Retinal pigment epithelial cell (primary cell): Measurements from ENCODE around the gene PTPRD.

Source experiments
- DNase-seq: peaks from one replicate; pipeline ENCODE4 v3.0.0-alpha.2; 2010; ENCODE audit warnings: low read depth
- H3K4me3 ChIP-seq: 2 replicates; pipeline ENCODE4 v1.5.1; 2011; ENCODE audit warnings: mild to moderate bottlenecking, low read length, control low read depth, moderate library complexity
- TF ChIP-seq, protein P1 (sequence below): conservative IDR thresholded peaks from 2 replicates; pipeline ENCODE4 v1.5.1; 2011; ENCODE audit warnings: low read depth, low read length, control low read depth, inconsistent platforms

Gene PTPRD

DNA sequence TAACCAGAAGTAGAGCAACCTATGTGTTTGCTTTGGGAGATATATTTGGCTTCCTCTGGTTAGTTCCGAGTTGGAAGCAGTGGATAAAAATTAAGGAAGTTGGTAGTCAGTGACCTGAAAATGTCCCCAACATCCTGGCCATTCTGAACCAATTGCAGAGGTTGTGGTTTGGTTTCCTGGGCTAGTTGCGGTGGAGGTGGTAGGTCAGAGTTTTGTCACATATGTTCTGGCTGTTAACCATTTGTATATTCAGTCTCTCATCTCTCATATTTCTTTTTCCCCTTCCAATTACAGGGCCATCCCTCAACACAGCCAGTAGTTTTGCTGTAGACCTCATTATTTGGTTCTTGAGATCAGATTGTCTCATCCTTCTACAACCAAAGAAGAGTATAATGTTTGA is 1026.9 kb downstream of the PTPRD start:
- H3K4me3 ChIP-seq, result no peak overlapping the region
- TF ChIP-seq, protein P1, sequence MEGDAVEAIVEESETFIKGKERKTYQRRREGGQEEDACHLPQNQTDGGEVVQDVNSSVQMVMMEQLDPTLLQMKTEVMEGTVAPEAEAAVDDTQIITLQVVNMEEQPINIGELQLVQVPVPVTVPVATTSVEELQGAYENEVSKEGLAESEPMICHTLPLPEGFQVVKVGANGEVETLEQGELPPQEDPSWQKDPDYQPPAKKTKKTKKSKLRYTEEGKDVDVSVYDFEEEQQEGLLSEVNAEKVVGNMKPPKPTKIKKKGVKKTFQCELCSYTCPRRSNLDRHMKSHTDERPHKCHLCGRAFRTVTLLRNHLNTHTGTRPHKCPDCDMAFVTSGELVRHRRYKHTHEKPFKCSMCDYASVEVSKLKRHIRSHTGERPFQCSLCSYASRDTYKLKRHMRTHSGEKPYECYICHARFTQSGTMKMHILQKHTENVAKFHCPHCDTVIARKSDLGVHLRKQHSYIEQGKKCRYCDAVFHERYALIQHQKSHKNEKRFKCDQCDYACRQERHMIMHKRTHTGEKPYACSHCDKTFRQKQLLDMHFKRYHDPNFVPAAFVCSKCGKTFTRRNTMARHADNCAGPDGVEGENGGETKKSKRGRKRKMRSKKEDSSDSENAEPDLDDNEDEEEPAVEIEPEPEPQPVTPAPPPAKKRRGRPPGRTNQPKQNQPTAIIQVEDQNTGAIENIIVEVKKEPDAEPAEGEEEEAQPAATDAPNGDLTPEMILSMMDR, result no peak
- no peak for DNase-seq

DNA sequence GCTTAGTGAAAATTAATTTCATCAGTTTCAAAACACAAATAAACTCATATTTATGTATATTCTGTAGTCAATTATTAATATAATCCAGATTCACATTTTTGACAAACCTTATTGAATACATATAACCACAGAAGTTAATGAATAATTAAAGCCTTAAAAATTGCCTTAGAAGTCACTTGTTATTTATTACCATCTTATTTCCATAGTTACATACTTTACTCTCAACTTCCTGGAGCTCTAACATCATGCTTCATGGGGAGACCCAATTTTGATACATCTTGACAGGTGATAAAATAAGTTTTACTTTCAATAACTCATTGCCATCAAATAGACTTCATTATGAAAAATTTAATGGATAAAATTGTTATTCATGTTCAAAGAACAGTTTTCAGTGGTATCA is 1038.7 kb downstream of the PTPRD start:
- TF ChIP-seq, protein P1, result no peak
- no peak for DNase-seq
- no peak overlapping the region for H3K4me3 ChIP-seq

DNA sequence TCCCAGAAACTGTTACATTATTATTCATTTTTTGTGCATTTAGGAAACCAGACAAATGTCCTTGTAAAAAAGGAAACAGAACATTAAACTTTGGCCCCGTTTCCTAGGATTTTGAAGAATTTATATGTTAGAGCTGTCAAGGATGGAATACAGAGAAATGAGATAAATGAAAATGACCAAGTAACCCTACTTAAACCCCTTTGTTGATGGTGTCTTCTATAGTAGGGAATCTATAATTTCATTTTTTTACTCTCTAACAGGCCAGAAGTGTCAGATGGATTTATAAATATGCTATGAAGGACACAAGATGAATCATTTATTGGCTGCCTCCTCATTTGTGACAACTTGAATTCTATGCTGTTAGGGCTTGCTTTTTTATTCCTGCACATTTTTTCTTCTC is 1047.1 kb downstream of the PTPRD start:
- DNase-seq, result no peak
- no peak overlapping the region for H3K4me3 ChIP-seq
- TF ChIP-seq, protein P1, result no peak

DNA sequence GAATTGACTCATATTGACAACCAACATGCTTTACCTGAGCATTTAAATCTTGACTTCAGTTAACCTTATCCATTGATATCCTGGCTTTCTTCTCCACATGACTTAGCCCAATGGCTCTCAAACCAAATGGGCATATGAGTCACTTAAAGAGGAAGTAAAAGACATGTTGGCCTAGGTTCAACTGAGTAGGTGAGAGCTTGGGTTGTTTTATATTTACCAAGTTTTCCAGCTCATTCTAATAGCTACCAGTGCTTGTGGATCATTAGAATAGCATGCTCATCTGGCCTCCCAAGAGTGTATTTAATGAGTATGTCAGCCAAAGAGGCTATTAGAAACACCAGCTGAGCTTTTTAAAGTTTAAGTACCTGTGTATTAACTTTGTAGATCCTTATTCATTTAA is 1049.0 kb downstream of the PTPRD start:
- DNase-seq, result no peak
- no peak overlapping the region for H3K4me3 ChIP-seq
- TF ChIP-seq, protein P1, result no peak

DNA sequence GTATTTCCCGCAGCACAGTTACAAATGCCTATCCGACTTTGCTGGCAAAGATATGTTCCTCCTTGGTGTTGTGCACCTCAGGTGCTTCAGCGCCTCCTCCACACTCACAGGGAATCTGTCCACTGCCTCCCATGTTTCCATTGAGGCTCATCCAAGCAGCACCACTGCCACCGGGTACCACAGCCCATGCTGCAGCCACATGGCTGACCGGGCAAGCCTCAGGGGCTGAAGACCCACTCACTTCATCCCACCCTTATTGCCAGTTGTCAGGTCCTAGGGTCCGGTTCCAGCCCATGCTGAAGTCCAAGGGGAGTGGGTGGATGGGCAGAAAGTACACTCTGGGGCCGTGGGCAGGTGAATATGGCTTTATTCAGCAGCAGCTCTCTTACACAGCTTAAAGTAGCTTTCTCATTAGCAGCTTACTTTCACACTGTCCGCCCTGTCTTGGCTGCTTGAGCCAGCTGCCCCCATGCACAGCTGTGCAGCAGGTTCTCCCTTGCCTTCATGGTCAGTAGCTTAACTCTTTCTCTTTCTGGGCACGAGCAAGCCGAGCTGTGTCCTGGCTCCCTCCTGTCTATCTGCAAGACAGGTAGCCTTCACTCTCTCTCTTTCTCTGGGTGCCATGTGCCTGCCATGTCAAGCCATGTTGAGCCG is 1052.3 kb downstream of the PTPRD start:
- TF ChIP-seq, protein P1, result no peak
- DNase-seq, result no peak
- no peak overlapping the region for H3K4me3 ChIP-seq

DNA sequence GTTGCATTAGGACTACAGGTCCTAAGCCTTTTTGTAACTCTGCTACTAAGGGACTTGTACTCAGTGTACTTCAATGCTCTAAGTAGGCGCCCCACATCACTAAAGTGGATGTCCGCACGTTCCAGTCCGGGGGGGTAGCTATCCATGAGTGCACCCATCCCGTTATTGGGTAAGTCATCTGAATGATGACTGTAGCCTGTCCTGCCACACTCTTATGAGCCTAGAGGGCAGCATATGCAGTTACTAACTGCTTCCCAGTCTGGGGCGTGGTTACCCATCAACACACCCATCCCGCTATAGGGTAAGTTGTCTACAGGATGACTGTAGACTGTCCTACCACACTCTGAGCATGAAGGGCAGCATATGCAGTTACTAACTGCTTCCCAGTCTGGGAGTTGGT is 1053.9 kb downstream of the PTPRD start:
- DNase-seq, result no peak

DNA sequence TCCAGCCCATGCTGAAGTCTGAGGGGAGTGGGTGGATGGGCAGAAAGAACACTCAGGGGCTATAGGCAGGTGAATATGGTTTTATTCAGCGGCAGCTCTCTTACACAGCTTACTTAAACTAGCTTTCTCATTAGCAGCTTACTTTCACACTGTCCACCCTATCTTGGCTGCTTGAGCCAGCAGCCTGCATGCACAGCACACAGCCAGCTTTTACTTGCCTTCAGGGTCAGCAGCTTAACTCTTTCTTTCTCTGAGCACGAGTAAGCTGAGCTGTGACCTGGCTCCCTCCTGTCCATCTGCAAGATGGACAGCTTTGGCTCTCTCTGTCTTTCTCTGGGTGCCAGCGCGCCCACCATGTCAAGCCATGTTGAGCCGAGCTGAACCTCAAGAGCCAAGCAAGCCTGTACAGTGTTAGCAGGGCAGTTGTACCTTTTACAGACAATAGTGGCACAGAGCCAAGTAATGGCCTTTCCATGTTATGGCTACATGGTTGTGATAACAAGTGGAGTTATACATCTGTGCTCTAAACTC is 1054.9 kb downstream of the PTPRD start:
- TF ChIP-seq, protein P1, result no peak

More for the DNA sequence above, 1053.9 kb downstream of the PTPRD start:
- TF ChIP-seq, protein P1, result no peak
- H3K4me3 ChIP-seq, result no peak overlapping the region

More for the DNA sequence above, 1054.9 kb downstream of the PTPRD start:
- no peak overlapping the region for H3K4me3 ChIP-seq
- no peak for DNase-seq
